B cell (primary cell): ENCODE data around the gene CAPN9. TPM values are rescaled to one million over a fixed set of nuclear protein-coding genes. Genes with fewer than 3 reads are reported as not detected.

ENCODE experiments used
- ATAC-seq: fragments of 200-7000 bp; cut with Tn5 transposase; one replicate; pipeline ENCODE4 v1.10.0; 2021; ENCODE audit warnings: low read depth, mild to moderate bottlenecking, moderate number of reproducible peaks, moderate library complexity
- CTCF ChIA-PET: fragments of 350-600 bp; sonication (Branson Sonifier 250); formaldehyde crosslinking; loops from one replicate; lab custom pipeline; 2021; ENCODE audit warnings: antibody characterized with exemption, inconsistent platforms; lab: Charles Lee
- POLR2A ChIA-PET: fragments of 350-600 bp; sonication (Branson Sonifier 250); formaldehyde crosslinking; loops from one replicate; lab custom pipeline; 2021; ENCODE audit warnings: antibody characterized with exemption; lab: Charles Lee
- DNase-seq: peaks from one replicate; pipeline ENCODE4 v3.0.0; 2013
- H2AFZ ChIP-seq: 2 replicates; pipeline ENCODE4 v1.6.1; 2012; ENCODE audit warnings: mild to moderate bottlenecking, low read depth, low read length; ENCODE audit not compliant: insufficient read depth, poor library complexity, severe bottlenecking
- H3K27ac ChIP-seq, 2 donors: 1 replicate in 1 of 2; 2 replicates in 1 of 2; pipeline ENCODE4 v1.5.1; 2012 to 2013; ENCODE audit warnings: low read length in 2 of 2, mild to moderate bottlenecking in 2 of 2, moderate library complexity in 1 of 2
- H3K27me3 ChIP-seq, 4 experiments: fragments of 200-600 bp in 1 of 4; sonication (generic) in 1 of 4; replicated peaks in 1 of 4; 1 replicate in 2 of 4; 2 replicates in 2 of 4; pipeline versions ENCODE4 v1.6.1 to v1.7.0; 2013 to 2016; ENCODE audit warnings: low read length in 3 of 4, mild to moderate bottlenecking in 2 of 4, mixed read lengths in 1 of 4, moderate library complexity in 1 of 4; ENCODE audit not compliant: insufficient read depth in 4 of 4, control insufficient read depth in 3 of 4; ENCODE audit errors: control extremely low read depth in 1 of 4
- H3K36me3 ChIP-seq, 2 experiments: replicated peaks in 1 of 2; 1 replicate in 1 of 2; 2 replicates in 1 of 2; pipeline versions ENCODE4 v1.6.1 to v1.7.1; 2013; ENCODE audit warnings: low read length in 1 of 2; ENCODE audit not compliant: insufficient read depth in 2 of 2, control insufficient read depth in 1 of 2; ENCODE audit errors: control extremely low read depth in 1 of 2, extremely low read depth in 1 of 2
- H3K4me1 ChIP-seq, 2 donors: fragments of 200-600 bp in 1 of 2; sonication (generic) in 1 of 2; 1 replicate in 1 of 2; 2 replicates in 1 of 2; pipeline versions ENCODE4 v1.5.1 to v1.6.1; 2013 to 2017; ENCODE audit warnings: low read length in 2 of 2; ENCODE audit not compliant: control insufficient read depth in 2 of 2, insufficient read depth in 2 of 2
- H3K4me2 ChIP-seq: replicated peaks from 2 replicates; pipeline ENCODE3; 2012; ENCODE audit warnings: mild to moderate bottlenecking, low read depth, low read length; ENCODE audit not compliant: poor library complexity, severe bottlenecking
- H3K4me3 ChIP-seq, 5 experiments: fragments of 200-600 bp in 1 of 5; sonication (generic) in 1 of 5; 1 replicate in 3 of 5; 2 replicates in 2 of 5; pipeline versions ENCODE4 v1.5.1 to v1.7.0; 2011 to 2016; ENCODE audit warnings: low read length in 4 of 5, mild to moderate bottlenecking in 4 of 5, low read depth in 2 of 5, control low read depth in 1 of 5, moderate library complexity in 1 of 5; ENCODE audit not compliant: insufficient read depth in 1 of 5; ENCODE audit errors: control extremely low read depth in 1 of 5, extremely low read depth in 1 of 5
- H3K79me2 ChIP-seq: fragments of 200-600 bp; sonication (generic); one replicate; pipeline ENCODE4 v1.6.0; 2016; ENCODE audit warnings: low read length; ENCODE audit not compliant: control insufficient read depth, insufficient read depth
- H3K9ac ChIP-seq: fragments of 200-600 bp; sonication (generic); 2 replicates; pipeline ENCODE4 v1.6.1; 2017; ENCODE audit warnings: mild to moderate bottlenecking, low read length, moderate library complexity
- H3K9me3 ChIP-seq, 3 donors: one replicate each; pipeline versions ENCODE4 v1.6.1 to v1.7.1; 2013; ENCODE audit warnings: low read length in 2 of 3; ENCODE audit not compliant: control insufficient read depth in 2 of 3, insufficient read depth in 1 of 3; ENCODE audit errors: control extremely low read depth in 1 of 3
- H4K20me1 ChIP-seq: 2 replicates; pipeline ENCODE4 v1.6.0; 2012; ENCODE audit warnings: mild to moderate bottlenecking, low read length; ENCODE audit not compliant: insufficient read depth, control insufficient read depth, poor library complexity, severe bottlenecking
- H3K27ac Mint-ChIP-seq: one replicate; pipeline ENCODE4 v1.8.0; 2021; ENCODE audit warnings: mixed read lengths
- H3K27me3 Mint-ChIP-seq: one replicate; pipeline ENCODE4 v1.8.0; 2021; ENCODE audit warnings: mixed read lengths
- H3K4me1 Mint-ChIP-seq: one replicate; pipeline ENCODE4 v1.8.0; 2021; ENCODE audit warnings: mixed read lengths
- H3K4me3 Mint-ChIP-seq: one replicate; pipeline ENCODE4 v1.8.0; 2021; ENCODE audit warnings: mixed read lengths
- H3K9me3 Mint-ChIP-seq: one replicate; pipeline ENCODE4 v1.8.0; 2022; ENCODE audit warnings: mixed read lengths; ENCODE audit not compliant: insufficient read depth
- CTCF ChIP-seq: fragments of 200-600 bp; IDR thresholded peaks from one replicate; pipeline ENCODE4 v1.8.0; 2022; ENCODE audit warnings: antibody characterized with exemption, mild to moderate bottlenecking
- EZH2 ChIP-seq: IDR thresholded peaks from 2 replicates; pipeline ENCODE4 v1.6.1; 2012; ENCODE audit warnings: borderline replicate concordance, low read depth, mild to moderate bottlenecking, moderate library complexity, low read length; ENCODE audit not compliant: insufficient read depth, poor library complexity, severe bottlenecking
- WGBS: methylation state at CpG from one replicate; pipeline ENCODE4 v1.1.5; 2013; ENCODE audit warnings: missing lambda C conversion rate; ENCODE audit not compliant: insufficient coverage; 5-methylcytosine and 5-hydroxymethylcytosine counted together
- intact Hi-C: fragments of 100-400 bp; cut with micrococcal nuclease; formaldehyde crosslinking; loops from one replicate; pipeline ENCODE4 v1.10.0; 2022
- polyA plus RNA-seq: library from polyadenylated mRNA; depleted of rRNA; stranded (reverse); fragments of >200 nt; gene quantifications from 2 replicates; pipeline ENCODE4 v1.2.3, GENCODE V29; 2012
- total RNA-seq, 2 donors: library from RNA; stranded (reverse); fragments of 120-200 nt in 1 of 2; gene quantifications; 1 replicate in 1 of 2; 2 replicates in 1 of 2; pipeline versions ENCODE4 v1.2.3 to v1.2.4, GENCODE V29; 2013 to 2022

The CAPN9 gene
- total and polyA plus RNA-seq, 2 donors (not counting 1 experiment from before 2014, with no cell fraction given) = not detected

GRCh38 chr1:230704830-230705229 lies 42.4 kb upstream of the CAPN9 start:
- Histone ChIP-seq H3K79me2 (no peaks in the 10 kb centered on the region), H3K4me1 (no peaks in the 10 kb centered on the region), H3K27me3 (peaks cover 0 to 3% (median 0%) of the 10 kb centered on the region in 4 experiments), H3K9me3 (no peaks in the 10 kb centered on the region), H3K9ac (no peak overlapping the region), H2AFZ (no peak overlapping the region), H3K27ac (no peak overlapping the region), H4K20me1 (no peaks in the 10 kb centered on the region), H3K4me2 (no peak overlapping the region), H3K4me3 (no peak overlapping the region), H3K36me3 (no peaks in the 10 kb centered on the region)
- CTCF ChIA-PET = no interaction called here
- POLR2A ChIA-PET = no interaction called here
- Mint-ChIP-seq H3K4me3 (no peak overlapping the region), H3K4me1 (no peaks in the 10 kb centered on the region), H3K27ac (no peak overlapping the region), H3K9me3 (no peaks in the 10 kb centered on the region), H3K27me3 (peaks cover 22% of the 10 kb centered on the region)
- no peak for DNase-seq
- TF ChIP-seq CTCF (no peak), EZH2 (no peak)
- intact Hi-C loops = no loop called here
- no peak for ATAC-seq
- 95% methylated on average over 6 of the region's 7 CpGs for WGBS

DNA sequence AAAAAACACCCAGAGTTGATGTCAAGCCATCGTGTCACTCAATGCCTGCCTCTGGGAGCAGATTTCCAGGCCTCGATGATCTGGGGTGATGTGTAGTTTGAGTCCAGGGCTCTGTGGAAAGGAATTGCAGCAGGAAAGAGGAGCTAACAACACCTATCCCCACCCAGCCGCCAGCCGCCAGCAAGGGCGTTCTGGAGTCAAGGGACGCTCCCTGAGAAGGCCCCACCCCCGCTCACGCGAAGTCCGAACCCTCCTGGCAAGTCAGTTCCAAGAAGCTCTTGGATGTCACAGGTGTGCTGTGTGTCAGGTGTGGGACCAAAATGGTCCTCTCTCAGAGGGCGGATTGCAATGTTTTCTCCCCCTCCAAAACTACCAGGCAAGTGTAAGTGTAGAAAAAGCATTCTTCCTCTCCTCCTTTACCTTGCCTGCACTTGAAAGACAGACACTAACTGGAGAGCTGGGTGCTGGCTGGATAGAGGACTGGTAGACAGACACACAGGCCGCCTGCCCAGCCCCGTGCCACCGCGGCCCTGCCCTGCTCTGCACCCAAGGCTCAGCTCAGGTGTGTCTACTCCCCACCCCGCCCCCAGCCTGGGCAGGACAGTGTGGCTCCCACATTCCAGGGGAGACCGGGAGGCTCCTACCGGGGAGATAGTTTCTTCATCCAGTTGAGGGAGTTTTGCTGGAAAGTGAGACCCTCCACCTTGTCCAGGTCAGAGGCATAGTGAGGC lies 41.7 kb upstream of the CAPN9 start:
- no peaks in the 10 kb centered on the region for H3K4me1 Mint-ChIP-seq
- peaks cover 22% of the 10 kb centered on the region for H3K27me3 Mint-ChIP-seq
- POLR2A ChIA-PET = no interaction called here
- H3K27ac ChIP-seq = no peak overlapping the region
- H3K27ac Mint-ChIP-seq = no peak overlapping the region
- no peak overlapping the region for H2AFZ ChIP-seq
- H3K4me1 ChIP-seq = no peaks in the 10 kb centered on the region
- 89% methylated on average over 6 of the region's 18 CpGs for WGBS
- no peaks in the 10 kb centered on the region for H3K9me3 ChIP-seq
- no peaks in the 10 kb centered on the region for H4K20me1 ChIP-seq
- no peak overlapping the region for H3K4me2 ChIP-seq
- H3K9me3 Mint-ChIP-seq = no peaks in the 10 kb centered on the region
- H3K4me3 ChIP-seq = no peak overlapping the region
- no peak overlapping the region for H3K9ac ChIP-seq
- ATAC-seq (no peak), DNase-seq (no peak)
- no peak overlapping the region for H3K4me3 Mint-ChIP-seq
- TF ChIP-seq CTCF (no peak), EZH2 (no peak)
- CTCF ChIA-PET = no interaction called here
- intact Hi-C loops = no loop called here
- no peaks in the 10 kb centered on the region for H3K36me3 ChIP-seq
- peaks cover 0 to 3% (median 0%) of the 10 kb centered on the region in 4 experiments for H3K27me3 ChIP-seq
- H3K79me2 ChIP-seq = no peaks in the 10 kb centered on the region
